HEK293T (cell line): ENCODE data around the gene CALR3.
"Not testable (repeated sequence)": the region's sequence is repeated elsewhere in the genome, so short reads cannot be mapped to it uniquely, and the experiment has no call there.

Source experiments
- CTCF ChIA-PET: fragments of 350-600 bp; formaldehyde crosslinking; extraction: SDS; loops from one replicate; lab custom pipeline; 2021; ENCODE audit warnings: antibody characterized with exemption, inconsistent platforms; lab: Yijun Ruan, JAX
- POLR2A ChIA-PET: fragments of 350-600 bp; formaldehyde crosslinking; extraction: SDS; loops from one replicate; lab custom pipeline; 2020; ENCODE audit warnings: antibody characterized with exemption, inconsistent platforms; lab: Yijun Ruan, JAX
- DNase-seq: peaks from one replicate; pipeline ENCODE4 v3.0.0; 2012; ENCODE audit warnings: mixed read lengths; ENCODE audit errors: extremely low spot score
- ARNT ChIP-seq: fragments of 450-650 bp; IDR thresholded peaks from 2 replicates; pipeline ENCODE4 v1.6.1; 2017; ENCODE audit warnings: mild to moderate bottlenecking
- BHLHE40 ChIP-seq: fragments of 450-650 bp; IDR thresholded peaks from 2 replicates; pipeline ENCODE4 v1.6.1; 2016; ENCODE audit warnings: mild to moderate bottlenecking, moderate library complexity, borderline replicate concordance
- CTBP1 ChIP-seq: fragments of 450-650 bp; IDR thresholded peaks from 2 replicates; pipeline ENCODE4 v1.6.1; 2016; ENCODE audit warnings: borderline replicate concordance
- ELF4 ChIP-seq: fragments of 450-650 bp; IDR thresholded peaks from 2 replicates; pipeline ENCODE4 v1.6.1; 2017; ENCODE audit warnings: antibody characterized with exemption
- FOXA1 ChIP-seq: fragments of 450-650 bp; IDR thresholded peaks from 2 replicates; pipeline ENCODE4 v1.6.1; 2016; ENCODE audit warnings: mild to moderate bottlenecking
- FOXK2 ChIP-seq: fragments of 450-650 bp; IDR thresholded peaks from 2 replicates; pipeline ENCODE4 v1.6.1; 2016; ENCODE audit warnings: mild to moderate bottlenecking
- FOXM1 ChIP-seq: fragments of 450-650 bp; IDR thresholded peaks from 2 replicates; pipeline ENCODE4 v1.6.1; 2017; ENCODE audit warnings: mild to moderate bottlenecking, borderline replicate concordance
- HDGF ChIP-seq: fragments of 450-650 bp; IDR thresholded peaks from 2 replicates; pipeline ENCODE4 v1.6.1; 2017; ENCODE audit warnings: antibody characterized with exemption, borderline replicate concordance
- L3MBTL2 ChIP-seq: fragments of 450-650 bp; conservative IDR thresholded peaks from 2 replicates; pipeline ENCODE4 v1.6.1; 2016; ENCODE audit warnings: mild to moderate bottlenecking
- LEF1 ChIP-seq: fragments of 450-650 bp; IDR thresholded peaks from 2 replicates; pipeline ENCODE4 v1.6.1; 2017; ENCODE audit warnings: mild to moderate bottlenecking, borderline replicate concordance
- NFRKB ChIP-seq: fragments of 450-650 bp; IDR thresholded peaks from 2 replicates; pipeline ENCODE4 v1.6.1; 2016; ENCODE audit warnings: mild to moderate bottlenecking, moderate library complexity
- SP1 ChIP-seq: fragments of 450-650 bp; IDR thresholded peaks from 2 replicates; pipeline ENCODE4 v1.6.1; 2017
- SUZ12 ChIP-seq: fragments of 450-650 bp; IDR thresholded peaks from 2 replicates; pipeline ENCODE4 v1.6.1; 2016; ENCODE audit warnings: mild to moderate bottlenecking
- TARDBP ChIP-seq: fragments of 450-650 bp; IDR thresholded peaks from 2 replicates; pipeline ENCODE4 v1.6.1; 2016
- ZNF384 ChIP-seq: fragments of 450-650 bp; IDR thresholded peaks from 2 replicates; pipeline ENCODE4 v1.6.1; 2016
- TF ChIP-seq, protein P1 (sequence below): fragments of 450-650 bp; IDR thresholded peaks from 2 replicates; pipeline ENCODE4 v1.6.1; 2016

The CALR3 gene

GRCh38 chr19:16504271-16504670, 8.3 kb upstream of the CALR3 start:
- ChIA-PET CTCF (no interaction called here), POLR2A (interaction anchor here (2.2 kb wide), 1 partner anchor 13 kb away, joined by 5 read pairs; no protein-coding TSS in a partner anchor)
- no peak for DNase-seq
- TF ChIP-seq SUZ12 (no peak), BHLHE40 (no peak), NFRKB (no peak), L3MBTL2 (no peak), SP1 (no peak), ELF4 (no peak), FOXM1 (no peak), FOXK2 (no peak), LEF1 (no peak), ZNF384 (no peak), TARDBP (no peak), FOXA1 (no peak), CTBP1 (no peak), ARNT (no peak), HDGF (no peak)
- TF ChIP-seq, protein P1, sequence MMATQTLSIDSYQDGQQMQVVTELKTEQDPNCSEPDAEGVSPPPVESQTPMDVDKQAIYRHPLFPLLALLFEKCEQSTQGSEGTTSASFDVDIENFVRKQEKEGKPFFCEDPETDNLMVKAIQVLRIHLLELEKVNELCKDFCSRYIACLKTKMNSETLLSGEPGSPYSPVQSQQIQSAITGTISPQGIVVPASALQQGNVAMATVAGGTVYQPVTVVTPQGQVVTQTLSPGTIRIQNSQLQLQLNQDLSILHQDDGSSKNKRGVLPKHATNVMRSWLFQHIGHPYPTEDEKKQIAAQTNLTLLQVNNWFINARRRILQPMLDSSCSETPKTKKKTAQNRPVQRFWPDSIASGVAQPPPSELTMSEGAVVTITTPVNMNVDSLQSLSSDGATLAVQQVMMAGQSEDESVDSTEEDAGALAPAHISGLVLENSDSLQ: no peak

DNA sequence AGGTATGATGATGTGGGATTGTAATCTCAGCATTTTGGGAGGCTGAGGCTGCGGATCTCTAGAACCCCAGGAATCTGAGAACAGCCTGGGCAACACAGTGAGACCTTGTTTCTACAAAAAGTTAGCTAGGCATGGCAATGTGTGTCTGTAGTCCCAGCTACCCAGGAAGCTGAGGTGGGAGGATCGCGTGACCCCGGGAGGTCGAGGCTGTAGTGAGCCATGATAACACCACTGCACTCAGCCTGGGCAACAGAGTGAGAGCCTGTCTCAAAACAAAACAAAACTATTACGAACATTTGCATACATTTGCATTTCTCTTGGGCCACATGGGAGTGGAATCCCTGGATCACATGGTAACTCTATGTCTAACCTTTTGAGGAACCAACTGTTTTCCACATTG, 1.9 kb upstream of the CALR3 start:
- no peak for DNase-seq
- CTCF ChIA-PET: no interaction called here
- TF ChIP-seq L3MBTL2 (no peak), FOXM1 (no peak), BHLHE40 (no peak), SP1 (no peak), TARDBP (no peak), NFRKB (no peak), CTBP1 (no peak), FOXK2 (no peak)
- POLR2A ChIA-PET: no interaction called here

DNA sequence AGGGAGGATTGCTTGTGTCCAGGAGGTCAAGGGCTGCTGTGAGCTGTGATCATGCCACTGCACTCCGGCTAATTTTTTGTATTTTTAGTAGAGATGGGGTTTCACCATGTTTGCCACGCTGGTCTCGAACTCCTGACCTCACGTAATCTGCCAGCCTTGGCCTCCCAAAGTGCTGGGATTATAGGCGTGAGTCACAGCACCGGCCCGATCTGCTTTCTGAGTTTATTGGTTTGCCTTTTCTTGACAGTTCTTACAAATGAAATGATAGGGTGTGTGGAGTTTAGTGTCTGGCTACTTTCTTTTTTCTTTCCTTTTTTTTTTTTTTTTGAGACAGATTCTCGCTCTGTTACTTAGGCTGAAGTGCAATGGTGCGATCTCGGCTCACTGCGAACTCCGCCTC, 1.1 kb upstream of the CALR3 start:
- no peak for TF ChIP-seq L3MBTL2
- peak; percentile 57; the same call in 1 of the 2 replicates for TF ChIP-seq ZNF384
- TF ChIP-seq HDGF: no peak
- ChIA-PET CTCF (no interaction called here), POLR2A (interaction anchor here (0.8 to 1.6 kb wide), 9 partner anchors 21 to 578 kb away, joined by 3 to 11 read pairs (median 4); partner anchors contain the start of genes EPS15L1 and SMIM7)
- no peak for DNase-seq

GRCh38 chr19:16496613-16496983, 631 bp upstream of the CALR3 start:
- TF ChIP-seq ARNT (no peak), FOXK2 (no peak), FOXA1 (no peak), TARDBP (no peak), HDGF (no peak), SUZ12 (no peak), ZNF384 (no peak), NFRKB (no peak), L3MBTL2 (no peak; the same call in 1 of the 2 replicates), FOXM1 (no peak), SP1 (no peak), BHLHE40 (no peak), CTBP1 (no peak), LEF1 (no peak), ELF4 (no peak)
- TF ChIP-seq, protein P1: no peak
- POLR2A ChIA-PET: interaction anchor here (0.7 to 1.6 kb wide), 13 partner anchors 10 to 578 kb away, joined by 3 to 11 read pairs (median 4); partner anchors contain the start of genes EPS15L1 and SMIM7
- CTCF ChIA-PET: interaction anchor here (1.3 kb wide), 1 partner anchor 54 kb away, joined by 5 read pairs; no protein-coding TSS in a partner anchor
- no peak for DNase-seq

DNA sequence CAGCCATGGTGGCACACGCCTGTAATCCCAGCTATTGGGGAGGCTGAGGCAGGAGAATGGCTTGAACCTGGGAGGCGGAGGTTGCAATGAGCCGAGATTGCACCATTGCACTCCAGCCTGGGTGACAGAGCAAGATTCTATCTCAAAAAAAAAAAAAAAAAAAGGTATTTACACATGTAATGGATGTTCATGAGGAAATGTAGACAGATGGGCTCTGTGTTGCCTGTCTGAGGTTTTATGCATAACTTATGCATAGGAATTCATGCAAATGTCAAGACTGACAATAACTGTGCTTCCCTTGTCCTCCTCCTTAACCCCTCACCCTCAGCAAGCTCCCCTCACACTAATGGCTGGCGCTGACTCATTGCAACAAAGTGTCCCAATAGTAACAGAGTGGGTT, 9.5 kb downstream of the CALR3 start:
- POLR2A ChIA-PET: interaction anchor here (1.3 kb wide), 1 partner anchor 10 kb away, joined by 5 read pairs; the partner anchor contains the start of genes C19orf44 and CALR3
- CTCF ChIA-PET: interaction anchor here (0.9 kb wide), 1 partner anchor 16 kb away, joined by 5 read pairs; no protein-coding TSS in a partner anchor
- DNase-seq: not testable (repeated sequence)

DNA sequence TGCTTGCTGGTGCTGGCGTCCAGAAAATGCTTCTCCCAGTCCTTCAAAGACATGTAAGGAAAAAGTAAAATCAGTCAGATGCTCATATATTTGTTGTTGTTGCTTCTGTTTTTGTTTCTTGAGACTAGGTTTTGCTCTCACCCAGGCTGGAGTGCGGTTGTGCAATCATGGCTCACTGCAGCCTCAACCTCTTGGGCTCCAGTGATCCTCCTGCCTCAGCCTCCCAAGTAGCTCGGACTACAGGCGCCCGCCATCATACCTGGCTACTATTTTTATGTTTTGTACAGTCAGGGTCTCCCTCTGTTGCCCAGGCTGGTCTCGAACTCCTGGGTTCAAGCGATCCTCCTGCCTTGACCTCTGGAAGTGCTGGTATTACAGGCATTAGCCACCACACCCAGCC, 13.2 kb downstream of the CALR3 start:
- TF ChIP-seq SP1: no peak
- TF ChIP-seq CTBP1: no peak
- TF ChIP-seq NFRKB: no peak
- no peak for TF ChIP-seq SUZ12
- no peak for TF ChIP-seq FOXA1
- no peak for TF ChIP-seq HDGF
- no peak for TF ChIP-seq LEF1
- TF ChIP-seq ARNT: no peak
- no peak for TF ChIP-seq TARDBP
- TF ChIP-seq, protein P1: no peak
- no peak for TF ChIP-seq BHLHE40
- no peak for TF ChIP-seq L3MBTL2
- CTCF ChIA-PET: no interaction called here
- POLR2A ChIA-PET: no interaction called here
- no peak for DNase-seq

- no peak for DNase-seq
- POLR2A ChIA-PET: no interaction called here
- TF ChIP-seq L3MBTL2 (no peak), SUZ12 (no peak)
- CTCF ChIA-PET: no interaction called here
Observed at GRCh38 chr19:16477311-16477710, 18.7 kb downstream of the CALR3 start.
